GM12891 (cell line): ENCODE data around the gene CCNQ.

Source experiments
- DNase-seq: peaks from one replicate; pipeline ENCODE4 v3.0.0; 2011; ENCODE audit warnings: low spot score; ENCODE audit not compliant: insufficient read length
- FAIRE-seq: peaks from 2 replicates; lab custom pipeline; 2011; peaks lifted over from hg19 to GRCh38; lab: Jason Lieb, UNC
- PAX5 ChIP-seq: IDR thresholded peaks from 2 replicates; pipeline ENCODE4 v1.6.1; 2011; ENCODE audit warnings: low read length, moderate library complexity, mild to moderate bottlenecking; ENCODE audit not compliant: insufficient read depth, severe bottlenecking
- POLR2A ChIP-seq: IDR thresholded peaks from 2 replicates; pipeline ENCODE4 v1.6.1; 2011; ENCODE audit warnings: low read depth, low read length, control low read depth
- POLR2AphosphoS5 ChIP-seq: IDR thresholded peaks from 2 replicates; pipeline ENCODE4 v1.6.1; 2011; ENCODE audit warnings: low read depth, low read length, control low read depth
- POU2F2 ChIP-seq: IDR thresholded peaks from 2 replicates; pipeline ENCODE4 v1.6.1; 2011; ENCODE audit warnings: low read depth, mild to moderate bottlenecking, control low read depth, low read length, moderate library complexity
- SPI1 ChIP-seq: IDR thresholded peaks from 2 replicates; pipeline ENCODE4 v1.6.1; 2011; ENCODE audit warnings: low read depth, low read length, control low read depth
- TAF1 ChIP-seq: IDR thresholded peaks from 2 replicates; pipeline ENCODE4 v1.6.1; 2011; ENCODE audit warnings: low read depth, low read length, control low read depth

The CCNQ gene

DNA sequence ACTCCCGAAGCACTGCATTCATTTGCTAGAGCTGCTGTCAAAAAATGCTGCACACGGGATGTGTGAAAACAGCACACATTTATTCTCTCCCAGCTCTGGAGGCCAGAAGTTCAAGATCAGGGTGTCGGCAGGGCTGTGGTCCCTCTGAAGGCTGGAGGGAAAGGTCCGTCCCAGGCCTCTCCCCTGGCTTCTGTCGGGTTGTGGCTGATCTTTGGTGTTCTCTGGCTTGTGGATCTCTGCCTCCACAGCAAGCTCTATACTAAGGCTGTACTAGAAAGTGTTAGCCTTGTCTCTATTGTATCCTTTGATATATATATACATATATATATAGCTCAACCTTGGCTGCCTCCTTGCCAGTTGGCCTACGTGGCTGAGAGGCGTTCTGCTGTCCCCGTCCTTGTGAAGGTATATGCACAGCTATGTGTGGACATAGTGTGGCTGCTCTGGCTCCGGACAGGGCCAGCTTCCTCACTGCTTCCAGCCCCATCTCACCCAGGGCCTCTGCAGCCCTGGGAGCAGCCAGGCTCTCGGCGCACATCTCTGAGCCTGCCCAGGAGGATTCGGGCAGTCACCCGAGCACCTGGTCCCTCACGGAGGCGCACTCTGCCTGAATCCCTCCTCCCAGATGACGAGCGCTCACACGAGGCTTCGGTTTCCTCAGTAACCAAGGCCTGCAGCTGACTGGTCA, 33.1 kb upstream of the CCNQ start:
- DNase-seq (no peak), FAIRE-seq (no peak)
- TF ChIP-seq POU2F2 (no peak), POLR2AphosphoS5 (no peak), PAX5 (no peak), TAF1 (no peak), POLR2A (no peak), SPI1 (no peak)

DNA sequence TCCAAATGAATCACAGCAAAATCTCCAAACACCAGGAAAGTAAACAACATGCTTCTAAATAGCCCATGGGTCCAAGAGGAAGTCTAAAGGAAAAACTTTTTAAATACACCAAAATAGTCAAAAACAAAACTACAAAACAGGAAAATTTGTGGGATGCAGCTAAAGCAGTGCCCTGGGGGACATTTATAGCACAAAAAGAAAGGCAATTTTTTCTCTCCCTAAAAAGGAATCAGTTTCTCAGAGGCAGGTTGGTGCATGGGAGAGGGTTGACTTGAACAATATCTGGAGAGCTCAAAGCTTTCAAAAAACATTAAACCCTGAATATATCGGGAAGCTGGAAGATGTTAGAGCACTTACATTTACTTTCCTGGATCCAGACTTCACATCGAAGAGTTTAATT, 32.4 kb upstream of the CCNQ start:
- TF ChIP-seq POLR2A (no peak), POLR2AphosphoS5 (no peak), TAF1 (no peak), SPI1 (no peak), POU2F2 (no peak), PAX5 (no peak)
- FAIRE-seq (no peak), DNase-seq (no peak)

DNA sequence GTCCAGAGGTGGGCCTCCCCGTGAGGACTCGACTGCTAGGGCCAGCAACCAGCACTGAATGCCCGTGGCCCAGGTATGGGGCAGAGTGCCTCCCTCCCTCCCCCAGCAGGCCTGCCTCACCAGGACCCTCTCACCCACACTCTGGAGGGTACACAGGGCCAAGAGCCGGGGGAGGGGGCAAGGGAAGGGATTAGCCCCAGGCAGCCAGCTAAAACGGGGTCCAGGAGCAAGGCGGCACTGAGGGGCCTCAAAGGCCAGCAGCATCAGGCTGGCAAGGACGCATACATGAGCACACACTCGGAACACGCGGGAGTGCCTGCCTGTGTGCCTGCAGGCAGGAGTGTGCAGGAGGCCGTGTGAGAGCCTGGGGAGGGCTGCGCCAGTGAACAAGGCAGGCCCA, 29.7 kb upstream of the CCNQ start:
- DNase-seq (no peak), FAIRE-seq (no peak)
- TF ChIP-seq POLR2AphosphoS5: no peak
- no peak for TF ChIP-seq POLR2A
- TF ChIP-seq SPI1: no peak
- no peak for TF ChIP-seq TAF1
- no peak for TF ChIP-seq PAX5
- TF ChIP-seq POU2F2: no peak

DNA sequence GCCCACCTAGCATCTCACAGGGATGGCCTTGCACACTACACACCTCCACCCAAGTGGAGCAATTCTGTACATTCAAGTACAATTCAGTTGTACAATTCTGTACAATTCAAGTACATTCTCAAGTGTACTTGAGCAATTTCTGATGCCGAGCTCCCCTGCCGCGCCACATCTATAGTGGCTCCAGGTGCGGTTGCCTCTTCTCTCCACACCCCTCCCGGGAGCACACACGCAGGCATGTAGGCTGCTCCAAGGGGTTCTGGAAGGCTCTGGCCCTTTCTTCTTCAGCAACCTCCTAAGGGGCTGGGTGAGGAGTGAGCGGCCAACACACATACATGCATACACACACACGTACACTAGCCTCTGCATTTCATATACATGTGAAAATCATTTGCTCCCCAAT, 29.2 kb upstream of the CCNQ start:
- no peak for TF ChIP-seq POLR2AphosphoS5
- no peak for TF ChIP-seq TAF1
- TF ChIP-seq PAX5: no peak
- TF ChIP-seq POU2F2: no peak
- TF ChIP-seq POLR2A: no peak
- no peak for TF ChIP-seq SPI1
- FAIRE-seq (no peak), DNase-seq (no peak)

DNA sequence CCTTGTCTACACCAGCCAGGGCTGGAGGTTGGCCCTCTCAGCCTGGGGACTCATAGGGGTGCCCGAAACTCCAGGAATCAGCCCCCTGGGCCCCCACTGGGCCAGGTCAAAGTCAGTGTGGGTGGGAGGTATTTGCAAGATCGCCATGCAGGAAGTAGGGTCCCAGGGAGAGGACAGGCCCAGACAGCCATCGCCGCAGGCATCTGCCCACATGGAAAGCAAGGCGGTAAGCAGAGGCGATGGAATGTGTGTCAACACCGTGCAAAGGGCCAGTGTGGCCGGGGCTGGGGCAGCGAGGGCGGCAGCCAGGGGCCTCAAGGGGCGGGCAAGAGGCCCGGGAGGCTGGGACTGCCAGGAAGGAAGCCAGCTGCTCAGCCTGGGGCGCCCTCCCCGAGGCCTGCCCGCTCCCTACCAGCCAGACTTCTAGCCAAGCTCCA, 28.8 kb upstream of the CCNQ start:
- FAIRE-seq (no peak), DNase-seq (no peak)
- TF ChIP-seq SPI1: no peak
- TF ChIP-seq POU2F2: no peak
- TF ChIP-seq POLR2A: no peak
- TF ChIP-seq TAF1: no peak
- no peak for TF ChIP-seq PAX5
- no peak for TF ChIP-seq POLR2AphosphoS5

DNA sequence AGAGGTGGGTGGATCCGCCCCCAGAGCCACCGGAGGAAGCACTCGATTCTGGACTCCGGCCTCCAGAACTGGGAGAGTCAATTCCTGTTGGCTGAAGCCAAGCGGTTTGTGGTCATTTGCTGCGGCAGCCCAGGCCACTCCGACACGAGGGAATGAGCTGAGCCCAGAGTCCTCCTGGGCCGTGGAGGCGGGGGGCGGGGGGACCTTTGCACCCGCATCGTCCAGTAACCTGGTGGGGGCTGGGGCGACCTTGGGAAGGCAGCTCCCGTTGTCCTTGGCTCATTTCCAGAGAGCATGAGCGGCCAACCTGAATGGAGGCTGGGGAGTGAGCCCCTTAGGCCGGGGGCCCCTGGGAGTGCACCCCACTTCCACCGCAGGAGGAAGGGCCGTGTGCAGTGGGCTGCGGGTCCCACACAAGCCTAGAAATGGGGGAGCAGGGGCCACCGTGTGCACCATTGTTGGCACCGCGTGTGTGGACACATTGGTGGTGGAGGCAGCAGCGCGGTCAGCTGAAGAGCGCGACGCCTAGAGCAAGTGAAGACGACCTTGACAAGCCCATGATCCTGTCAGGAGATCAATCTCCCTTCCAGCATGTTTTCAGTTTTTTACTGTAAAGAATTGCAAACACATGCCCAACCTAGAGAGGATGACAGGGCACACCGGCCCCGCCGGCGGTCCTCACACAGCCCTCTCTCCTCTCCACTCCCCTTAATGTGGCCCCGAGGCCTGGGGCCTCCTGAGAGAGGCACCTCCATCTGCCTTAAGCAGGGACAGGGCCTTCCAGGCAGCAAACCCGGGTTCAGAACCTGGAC, 28.1 kb upstream of the CCNQ start:
- no peak for TF ChIP-seq PAX5
- TF ChIP-seq TAF1: no peak
- no peak for TF ChIP-seq POU2F2
- no peak for TF ChIP-seq SPI1
- TF ChIP-seq POLR2AphosphoS5: no peak
- TF ChIP-seq POLR2A: no peak
- DNase-seq: no peak
- no peak for FAIRE-seq

DNA sequence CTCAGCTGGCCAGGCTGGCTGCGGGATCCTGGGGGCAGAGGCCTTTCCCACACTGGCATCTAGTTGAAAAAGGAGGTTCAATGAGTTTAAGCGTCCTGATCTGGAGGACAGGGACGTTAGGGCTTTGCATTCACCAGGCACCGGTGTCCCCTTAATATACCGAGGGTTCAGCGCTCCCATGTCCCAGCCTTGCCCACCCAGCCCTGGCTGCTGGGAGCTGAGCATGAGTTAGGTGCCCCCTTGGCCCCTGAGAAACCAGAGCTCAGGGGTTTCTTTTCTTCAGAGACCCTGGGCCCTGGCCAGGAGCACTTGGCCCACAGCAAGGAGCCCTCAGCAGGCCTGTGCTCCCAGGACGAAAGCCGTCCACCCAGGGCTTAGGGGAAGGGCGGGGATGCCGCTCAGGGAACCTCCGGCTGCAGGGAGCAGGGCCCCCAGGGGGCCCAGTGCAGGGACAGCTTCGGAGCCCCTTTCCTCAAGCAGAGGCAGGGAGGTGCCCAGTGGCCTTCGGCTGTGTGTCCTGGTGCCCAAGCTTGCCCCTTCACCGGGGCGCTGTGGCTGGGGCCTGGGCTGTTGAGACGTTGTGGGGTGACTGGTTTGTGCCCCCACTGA, 27.2 kb upstream of the CCNQ start:
- TF ChIP-seq PAX5 (no peak), TAF1 (no peak), POLR2A (no peak), POU2F2 (no peak), POLR2AphosphoS5 (no peak), SPI1 (no peak)
- DNase-seq (no peak), FAIRE-seq (no peak)

DNA sequence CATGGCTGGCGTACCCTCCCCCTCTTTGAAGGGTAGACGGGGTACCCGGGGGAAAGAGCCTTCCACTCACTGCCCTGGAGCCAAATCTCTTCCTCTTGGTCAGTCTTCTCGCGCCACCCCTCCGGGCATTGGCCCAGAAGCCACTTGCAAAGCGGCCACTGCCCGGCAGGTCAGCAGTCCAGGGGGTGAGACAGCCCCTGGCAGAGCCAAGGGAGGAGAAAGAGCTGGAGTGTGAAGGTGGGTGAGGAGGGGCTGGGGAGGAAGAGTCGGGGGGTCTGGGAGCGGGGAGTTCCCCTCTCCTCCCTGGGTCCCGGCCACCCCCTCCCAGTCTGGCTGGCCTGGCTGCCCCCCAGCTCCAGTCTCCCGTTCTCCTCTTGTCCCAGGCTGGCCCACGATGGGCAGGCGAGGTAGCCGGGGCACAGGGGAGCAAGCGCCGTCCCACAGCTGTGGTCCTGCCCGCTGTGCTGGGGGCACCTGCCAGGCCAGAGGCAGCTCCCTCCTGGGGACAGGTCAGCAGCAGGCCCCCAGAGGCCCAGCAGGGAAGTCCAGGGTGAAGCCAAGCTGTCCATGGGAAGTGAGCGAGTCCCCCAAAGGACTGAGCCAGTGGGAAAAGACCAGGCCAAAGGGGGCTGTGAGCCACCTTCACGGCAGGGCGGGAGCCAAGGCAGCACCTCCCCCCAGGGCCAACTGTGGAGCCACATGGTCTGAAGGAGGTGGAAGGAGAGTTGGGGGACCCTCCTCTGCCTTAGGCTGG, 26.5 kb upstream of the CCNQ start:
- FAIRE-seq (no peak), DNase-seq (no peak)
- TF ChIP-seq SPI1 (no peak), POLR2AphosphoS5 (no peak), TAF1 (no peak), POU2F2 (no peak), POLR2A (no peak), PAX5 (no peak)
